Smooth muscle cell of the umbilical artery (primary cell): ENCODE data around the gene NOSIP. TPM values are rescaled to one million over a fixed set of nuclear protein-coding genes. Genes with fewer than 3 reads are reported as not detected.

Source experiments
- total RNA-seq: library from RNA; depleted of rRNA; stranded (reverse); fragments of >200 nt; gene quantifications from 2 replicates; pipeline ENCODE4 v1.2.3, GENCODE V29; 2014

Gene NOSIP
- 28.3 and 49.6 TPM in 2 replicates for total RNA-seq

GRCh38 chr19:49580264-49581006, at the start of gene NOSIP:
NOSIP (minus strand) TSS chr19:49580556; CDS start chr19:49560691, 19,865 bp downstream.

GRCh38 chr19:49590971-49591730, 10.8 kb upstream of the NOSIP start, which contains the start of gene PRR12:
PRR12 (plus strand) TSS chr19:49591182; CDS start chr19:49591655, 473 bp downstream.

GRCh38 chr19:49581007-49581508, 702 bp upstream of the NOSIP start, which contains the start of gene PRRG2:
PRRG2 (plus strand) TSS chr19:49581316; CDS start chr19:49583220, 1,904 bp downstream.

Other genes starting within 250 kb of the NOSIP start
- under 0.01 TPM in 1 of 2 replicates, not detected in the other for gene CD37, start 245.2 kb downstream of the NOSIP start, total RNA-seq
- gene TEAD2, start 218.1 kb downstream of the NOSIP start, total RNA-seq, result 20.8 and 22.2 TPM in 2 replicates
- gene DKKL1, start 216.7 kb downstream of the NOSIP start, total RNA-seq, result 0.59 TPM in 1 of 2 replicates, not detected in the other
- gene KASH5, start 192.3 kb downstream of the NOSIP start, total RNA-seq, result not detected in 2 replicates
- gene PTH2, start 157.1 kb downstream of the NOSIP start, total RNA-seq, result not detected in 2 replicates
- not detected in 2 replicates for gene GFY, start 155.2 kb downstream of the NOSIP start, total RNA-seq
- not detected in 2 replicates for gene SLC17A7, start 139.0 kb downstream of the NOSIP start, total RNA-seq
- gene PIH1D1, start 128.7 kb downstream of the NOSIP start, total RNA-seq, result 73.1 and 108 TPM in 2 replicates
- gene ALDH16A1, start 127.3 kb downstream of the NOSIP start, total RNA-seq, result 11.9 and 13.5 TPM in 2 replicates
- gene FLT3LG, start 106.3 kb downstream of the NOSIP start, total RNA-seq, result 1.2 and 2.1 TPM in 2 replicates
- gene RPL13A, start 92.9 kb downstream of the NOSIP start, total RNA-seq, result 1,158 and 2,408 TPM in 2 replicates
- 1,449 and 3,403 TPM in 2 replicates for gene RPS11, start 84.1 kb downstream of the NOSIP start, total RNA-seq
- gene FCGRT, start 67.9 kb downstream of the NOSIP start, total RNA-seq, result 33.5 and 71.9 TPM in 2 replicates
- gene RCN3, start 52.6 kb downstream of the NOSIP start, total RNA-seq, result 388 and 521 TPM in 2 replicates
- 0.23 and 0.89 TPM in 2 replicates for gene PRRG2, start 760 bp upstream of the NOSIP start, total RNA-seq
- gene PRR12, start 10.6 kb upstream of the NOSIP start, total RNA-seq, result 2.7 and 5.2 TPM in 2 replicates
- 45.1 and 75.3 TPM in 2 replicates for gene RRAS, start 59.6 kb upstream of the NOSIP start, total RNA-seq
- gene SCAF1, start 61.7 kb upstream of the NOSIP start, total RNA-seq, result 18.4 and 40.9 TPM in 2 replicates
- 33.0 and 64.1 TPM in 2 replicates for gene IRF3, start 85.3 kb upstream of the NOSIP start, total RNA-seq
- 1.5 and 2.4 TPM in 2 replicates for gene BCL2L12, start 85.4 kb upstream of the NOSIP start, total RNA-seq
- gene PRMT1, start 96.7 kb upstream of the NOSIP start, total RNA-seq, result 303 and 388 TPM in 2 replicates
- gene ADM5, start 109.0 kb upstream of the NOSIP start, total RNA-seq, result 0.51 and 0.59 TPM in 2 replicates
- 18.4 and 18.7 TPM in 2 replicates for gene CPT1C, start 110.6 kb upstream of the NOSIP start, total RNA-seq
- 0.28 TPM in 1 of 2 replicates, not detected in the other for gene TSKS, start 182.8 kb upstream of the NOSIP start, total RNA-seq
- gene AP2A1, start 186.4 kb upstream of the NOSIP start, total RNA-seq, result 63.0 and 125 TPM in 2 replicates
- 10.4 and 16.1 TPM in 2 replicates for gene FUZ, start 232.7 kb upstream of the NOSIP start, total RNA-seq
- gene MED25, start 237.7 kb upstream of the NOSIP start, total RNA-seq, result 28.9 and 32.4 TPM in 2 replicates